GM18868 (cell line): Measurements from ENCODE around the gene ADRA2C.

Source experiments
- ATAC-seq: cut with Tn5 transposase; IDR thresholded peaks from one replicate; pipeline ENCODE4 v1.9.1; 2021; ENCODE audit warnings: mild to moderate bottlenecking, moderate library complexity; ENCODE audit not compliant: unreplicated experiment

Gene ADRA2C

DNA sequence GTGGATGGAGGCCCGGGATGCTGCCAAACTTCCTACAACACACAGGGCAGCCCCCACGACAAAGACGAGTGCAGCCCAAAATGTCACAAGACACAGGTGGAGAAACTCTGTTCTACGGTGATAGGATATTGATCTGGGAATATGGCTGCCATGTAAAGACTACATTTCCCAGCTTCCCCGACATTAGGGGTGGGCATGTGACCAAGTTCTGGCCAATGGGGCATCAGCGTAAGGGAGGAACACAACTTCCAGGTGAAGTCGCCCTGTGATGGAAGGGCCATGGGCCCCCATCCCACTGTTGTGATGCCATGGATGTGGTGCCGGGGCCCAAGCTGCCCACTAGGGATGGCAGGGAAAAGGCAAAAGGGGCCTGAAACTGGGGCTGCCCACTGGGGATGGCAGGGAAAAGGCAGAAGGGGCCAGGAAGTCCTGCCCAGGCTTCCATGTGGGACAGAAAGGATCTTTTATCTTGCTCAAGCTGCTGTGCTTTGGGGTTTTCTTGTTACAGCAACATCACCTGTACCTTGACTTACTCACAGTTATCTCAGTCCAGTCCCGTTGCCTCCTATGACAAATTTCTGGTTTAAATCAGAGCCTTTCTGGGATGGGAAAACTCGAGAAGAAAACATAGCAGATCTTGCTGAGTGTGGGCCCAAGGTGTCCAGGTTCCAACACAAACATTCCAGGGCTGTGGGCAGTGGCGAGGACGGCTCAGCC lies 9.7 kb upstream of the ADRA2C start:
- ATAC-seq: no peak

DNA sequence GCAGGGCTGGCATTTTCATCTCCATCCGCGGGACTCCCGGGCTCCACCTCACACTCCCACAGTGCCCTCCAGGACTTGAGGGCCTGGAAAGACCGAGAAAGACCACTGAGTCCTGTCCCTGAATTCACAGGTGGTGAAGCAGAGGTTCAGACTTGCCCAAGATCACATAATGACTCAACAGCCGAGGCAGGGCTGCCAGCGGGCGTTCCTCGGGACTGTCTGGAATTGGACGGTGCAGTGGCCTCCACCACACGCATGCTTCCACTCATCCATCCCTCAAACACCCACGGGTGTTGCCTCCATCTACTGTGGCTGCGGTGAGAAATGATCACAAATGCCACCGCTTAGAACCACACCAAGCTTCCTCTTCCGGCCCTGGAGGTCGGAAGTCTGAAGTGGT lies 6.9 kb upstream of the ADRA2C start:
- ATAC-seq: no peak

DNA sequence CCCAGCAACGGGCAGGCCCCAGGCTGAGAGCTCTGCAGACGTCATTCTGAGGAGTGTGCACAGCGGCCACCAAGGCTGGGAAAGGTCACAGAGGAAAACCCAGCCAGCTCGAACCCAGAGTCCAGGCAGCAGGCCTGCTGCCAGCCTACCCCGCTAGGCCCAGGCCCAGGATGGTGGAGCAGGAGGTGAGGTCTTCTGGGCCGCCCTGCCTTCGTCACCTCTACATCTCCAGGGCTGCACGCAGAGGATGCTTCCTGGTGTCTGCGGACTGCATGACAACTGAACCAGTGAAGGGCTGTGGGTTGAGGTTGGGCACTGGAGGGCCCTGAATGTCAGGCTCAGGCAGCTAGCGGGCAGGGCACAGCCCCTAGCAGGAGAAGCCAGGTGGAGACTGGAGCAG lies 5.8 kb upstream of the ADRA2C start:
- ATAC-seq: no peak

DNA sequence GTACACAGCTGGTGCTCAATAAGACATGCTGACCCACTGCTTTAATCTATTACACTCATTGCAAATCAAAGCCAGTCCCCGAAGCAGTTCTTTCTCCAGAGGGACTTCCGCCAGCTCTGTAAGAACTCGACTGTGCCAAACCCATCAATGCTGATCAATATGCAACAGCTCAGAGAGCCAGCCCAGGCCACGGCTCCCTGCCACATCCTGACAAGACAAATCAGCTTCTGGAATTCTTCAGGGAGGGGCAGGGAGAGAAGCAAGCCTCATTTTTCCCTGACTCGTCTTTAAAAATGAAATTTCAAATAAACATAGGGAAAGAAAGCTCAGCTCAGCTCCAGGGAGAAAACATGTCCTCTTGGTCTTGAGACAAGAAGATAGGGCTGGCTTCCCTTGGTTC lies 5.3 kb upstream of the ADRA2C start:
- ATAC-seq: no peak

DNA sequence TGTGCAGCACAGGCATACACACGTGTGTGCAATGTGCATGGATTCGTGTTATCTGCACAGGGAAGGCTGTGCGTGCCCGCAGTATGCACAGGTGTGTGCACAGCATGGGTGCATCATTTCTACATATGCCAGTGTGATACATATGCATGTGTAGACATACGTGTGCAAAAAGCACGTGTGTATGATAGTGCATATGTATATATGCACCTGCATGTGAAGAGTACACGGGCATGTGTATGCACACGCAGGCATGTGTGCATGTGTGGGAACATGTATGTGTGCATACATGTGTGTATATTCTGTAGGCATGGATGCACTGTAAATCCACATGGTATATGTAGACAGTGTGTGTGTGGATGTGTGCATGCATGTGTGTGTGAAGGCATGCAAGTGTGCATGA lies 3.9 kb upstream of the ADRA2C start:
- ATAC-seq: no peak

DNA sequence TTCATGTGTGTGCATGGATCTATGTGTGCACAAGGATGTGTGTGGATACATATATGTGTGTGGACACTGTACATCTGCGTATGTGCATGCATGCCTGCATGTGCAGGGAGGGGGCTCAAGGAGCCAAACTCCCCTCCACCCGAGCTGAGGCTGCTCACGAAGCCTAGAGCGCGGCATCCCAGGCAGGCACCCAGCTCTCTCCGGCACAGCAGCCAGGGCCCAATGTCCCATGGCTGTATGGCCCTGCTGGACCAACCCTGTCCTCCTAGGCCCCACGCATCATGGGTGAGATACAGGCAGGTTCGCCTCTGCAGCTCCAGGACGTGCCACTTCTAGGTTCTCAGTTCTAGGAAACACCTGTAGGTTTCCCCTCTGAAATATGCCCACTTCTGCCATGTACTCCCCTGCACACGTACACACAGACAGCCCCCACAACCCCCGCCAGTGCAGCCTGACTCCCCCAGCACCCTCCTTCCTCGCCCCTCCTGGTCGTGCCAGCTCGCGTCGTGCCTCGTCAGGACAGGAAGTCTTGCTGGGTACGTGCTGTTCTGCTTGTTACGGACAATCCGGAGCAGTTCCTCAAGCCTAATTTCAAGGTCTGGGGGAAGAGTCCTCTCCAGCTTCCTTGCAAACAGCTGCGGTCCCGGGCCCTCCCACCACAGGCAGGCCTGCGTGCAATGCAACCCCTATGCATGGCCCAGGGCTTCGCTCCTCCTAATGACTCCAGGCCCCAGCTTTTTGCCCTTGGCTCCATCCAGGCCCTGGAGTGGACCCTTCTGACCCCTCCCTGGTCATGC lies 3.2 kb upstream of the ADRA2C start:
- no peak for ATAC-seq

DNA sequence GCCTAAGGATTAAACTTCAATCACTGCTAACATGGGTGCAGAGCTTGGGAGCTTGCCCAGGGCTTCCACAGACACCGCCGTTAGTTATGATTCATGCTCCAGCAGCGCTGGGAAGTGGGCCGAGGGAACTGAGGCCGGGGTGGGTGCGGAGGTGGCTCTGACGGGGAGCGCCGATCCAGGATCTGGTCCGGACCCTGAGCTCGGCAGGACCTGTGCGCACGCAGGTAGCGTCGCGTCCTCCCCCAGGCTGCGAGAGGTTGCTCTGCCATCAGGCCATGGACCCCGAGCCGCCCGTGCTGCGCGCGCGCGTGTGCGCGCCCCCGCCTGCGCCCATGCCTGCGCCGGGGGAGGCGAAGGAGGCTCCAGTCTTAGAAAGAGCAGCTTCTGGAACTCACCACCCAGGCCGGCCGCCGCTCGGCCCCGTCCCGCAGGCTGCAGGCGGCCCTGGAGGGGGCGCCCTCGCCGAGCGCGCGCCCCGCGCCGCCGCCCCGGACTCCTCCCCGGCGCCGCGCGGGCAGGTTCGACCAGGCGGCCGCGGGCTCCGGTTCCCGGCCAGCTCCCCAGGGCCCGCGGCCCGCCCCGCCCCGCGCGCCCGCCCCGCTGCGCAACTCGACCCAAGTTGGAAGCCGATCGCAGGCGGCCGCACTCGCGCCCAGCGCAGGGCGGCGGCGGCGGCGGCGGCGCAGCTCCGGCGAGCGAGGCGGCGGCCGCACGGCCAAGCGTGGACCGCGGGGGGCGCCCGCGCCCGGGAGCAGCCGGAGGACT lies 732 bp upstream of the ADRA2C start:
- no peak for ATAC-seq

DNA sequence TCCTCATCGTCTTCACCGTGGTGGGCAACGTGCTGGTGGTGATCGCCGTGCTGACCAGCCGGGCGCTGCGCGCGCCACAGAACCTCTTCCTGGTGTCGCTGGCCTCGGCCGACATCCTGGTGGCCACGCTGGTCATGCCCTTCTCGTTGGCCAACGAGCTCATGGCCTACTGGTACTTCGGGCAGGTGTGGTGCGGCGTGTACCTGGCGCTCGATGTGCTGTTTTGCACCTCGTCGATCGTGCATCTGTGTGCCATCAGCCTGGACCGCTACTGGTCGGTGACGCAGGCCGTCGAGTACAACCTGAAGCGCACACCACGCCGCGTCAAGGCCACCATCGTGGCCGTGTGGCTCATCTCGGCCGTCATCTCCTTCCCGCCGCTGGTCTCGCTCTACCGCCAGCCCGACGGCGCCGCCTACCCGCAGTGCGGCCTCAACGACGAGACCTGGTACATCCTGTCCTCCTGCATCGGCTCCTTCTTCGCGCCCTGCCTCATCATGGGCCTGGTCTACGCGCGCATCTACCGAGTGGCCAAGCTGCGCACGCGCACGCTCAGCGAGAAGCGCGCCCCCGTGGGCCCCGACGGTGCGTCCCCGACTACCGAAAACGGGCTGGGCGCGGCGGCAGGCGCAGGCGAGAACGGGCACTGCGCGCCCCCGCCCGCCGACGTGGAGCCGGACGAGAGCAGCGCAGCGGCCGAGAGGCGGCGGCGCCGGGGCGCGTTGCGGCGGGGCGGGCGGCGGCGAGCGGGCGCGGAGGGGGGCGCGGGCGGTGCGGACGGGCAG lies 792 bp downstream of the ADRA2C start:
- no peak for ATAC-seq

DNA sequence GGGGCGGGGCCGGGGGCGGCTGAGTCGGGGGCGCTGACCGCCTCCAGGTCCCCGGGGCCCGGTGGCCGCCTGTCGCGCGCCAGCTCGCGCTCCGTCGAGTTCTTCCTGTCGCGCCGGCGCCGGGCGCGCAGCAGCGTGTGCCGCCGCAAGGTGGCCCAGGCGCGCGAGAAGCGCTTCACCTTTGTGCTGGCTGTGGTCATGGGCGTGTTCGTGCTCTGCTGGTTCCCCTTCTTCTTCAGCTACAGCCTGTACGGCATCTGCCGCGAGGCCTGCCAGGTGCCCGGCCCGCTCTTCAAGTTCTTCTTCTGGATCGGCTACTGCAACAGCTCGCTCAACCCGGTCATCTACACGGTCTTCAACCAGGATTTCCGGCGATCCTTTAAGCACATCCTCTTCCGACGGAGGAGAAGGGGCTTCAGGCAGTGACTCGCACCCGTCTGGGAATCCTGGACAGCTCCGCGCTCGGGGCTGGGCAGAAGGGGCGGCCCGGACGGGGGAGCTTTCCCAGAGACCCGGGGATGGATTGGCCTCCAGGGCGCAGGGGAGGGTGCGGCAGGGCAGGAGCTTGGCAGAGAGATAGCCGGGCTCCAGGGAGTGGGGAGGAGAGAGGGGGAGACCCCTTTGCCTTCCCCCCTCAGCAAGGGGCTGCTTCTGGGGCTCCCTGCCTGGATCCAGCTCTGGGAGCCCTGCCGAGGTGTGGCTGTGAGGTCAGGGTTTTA lies 1.5 kb downstream of the ADRA2C start:
- ATAC-seq: no peak

DNA sequence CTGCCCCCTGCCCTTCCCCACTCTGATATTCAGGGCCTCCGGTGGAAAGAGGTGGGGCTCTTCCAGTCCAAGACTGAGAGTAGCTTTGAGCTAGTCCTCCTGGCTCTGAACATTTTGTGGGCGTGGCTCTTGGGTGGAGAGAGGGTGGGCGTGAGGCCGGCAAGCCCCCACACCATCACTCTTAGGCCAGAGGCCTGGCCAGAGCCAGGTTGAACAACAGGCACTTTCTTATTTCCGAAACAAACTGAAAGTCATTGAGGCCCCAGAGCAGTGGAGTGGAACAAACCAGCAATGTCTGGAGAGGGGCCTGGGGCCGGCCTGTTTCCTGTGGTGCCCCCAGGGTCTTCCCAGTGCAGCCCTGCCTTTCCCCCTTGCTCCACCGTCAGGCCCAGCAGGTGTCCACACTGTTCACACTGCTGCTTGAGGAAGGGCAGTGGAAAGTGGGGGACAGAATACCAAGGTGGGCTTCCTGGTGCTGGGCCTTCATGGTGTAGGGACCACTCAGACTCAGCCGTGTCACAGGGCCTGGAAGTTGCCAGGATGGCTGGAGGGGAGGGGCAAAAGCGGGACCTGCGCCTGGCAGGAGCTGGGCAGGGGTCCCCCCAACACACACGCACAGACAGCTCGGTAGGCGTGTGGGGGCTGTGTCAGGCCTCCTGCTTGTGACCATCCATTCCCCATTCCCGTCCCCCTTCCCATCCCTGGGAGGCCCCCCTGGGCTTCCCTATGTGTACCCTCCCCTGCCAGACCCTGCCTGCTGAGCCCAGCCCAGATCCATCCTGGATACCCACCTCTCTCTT lies 2.9 kb downstream of the ADRA2C start:
- no peak for ATAC-seq

DNA sequence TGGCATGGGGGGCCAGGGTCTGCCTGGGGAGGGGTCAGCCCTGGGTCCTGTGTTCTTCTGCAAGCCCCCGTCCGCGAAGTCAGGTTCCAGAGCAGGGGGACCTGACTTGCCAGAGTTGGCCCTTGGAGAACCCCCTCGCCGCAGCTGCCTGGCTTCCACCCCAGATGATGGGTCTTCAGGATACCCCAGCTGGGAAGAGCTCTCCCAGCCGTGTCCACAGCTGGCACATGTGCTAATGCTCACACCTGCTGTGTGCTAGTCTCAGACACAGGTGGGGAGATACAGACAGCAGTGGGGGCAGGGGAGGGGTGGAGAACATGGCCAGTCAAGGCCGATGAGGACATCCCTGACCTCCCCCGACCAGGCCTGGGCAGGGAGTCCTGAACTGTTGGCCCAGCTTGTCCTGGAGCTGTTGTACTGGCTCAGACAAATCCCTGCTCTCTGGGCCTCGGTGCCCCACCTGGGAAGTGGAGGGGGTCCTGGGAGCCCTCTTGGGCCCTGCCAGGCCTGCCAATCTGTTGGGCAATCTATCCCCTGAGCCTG lies 3.5 kb downstream of the ADRA2C start:
- no peak for ATAC-seq

DNA sequence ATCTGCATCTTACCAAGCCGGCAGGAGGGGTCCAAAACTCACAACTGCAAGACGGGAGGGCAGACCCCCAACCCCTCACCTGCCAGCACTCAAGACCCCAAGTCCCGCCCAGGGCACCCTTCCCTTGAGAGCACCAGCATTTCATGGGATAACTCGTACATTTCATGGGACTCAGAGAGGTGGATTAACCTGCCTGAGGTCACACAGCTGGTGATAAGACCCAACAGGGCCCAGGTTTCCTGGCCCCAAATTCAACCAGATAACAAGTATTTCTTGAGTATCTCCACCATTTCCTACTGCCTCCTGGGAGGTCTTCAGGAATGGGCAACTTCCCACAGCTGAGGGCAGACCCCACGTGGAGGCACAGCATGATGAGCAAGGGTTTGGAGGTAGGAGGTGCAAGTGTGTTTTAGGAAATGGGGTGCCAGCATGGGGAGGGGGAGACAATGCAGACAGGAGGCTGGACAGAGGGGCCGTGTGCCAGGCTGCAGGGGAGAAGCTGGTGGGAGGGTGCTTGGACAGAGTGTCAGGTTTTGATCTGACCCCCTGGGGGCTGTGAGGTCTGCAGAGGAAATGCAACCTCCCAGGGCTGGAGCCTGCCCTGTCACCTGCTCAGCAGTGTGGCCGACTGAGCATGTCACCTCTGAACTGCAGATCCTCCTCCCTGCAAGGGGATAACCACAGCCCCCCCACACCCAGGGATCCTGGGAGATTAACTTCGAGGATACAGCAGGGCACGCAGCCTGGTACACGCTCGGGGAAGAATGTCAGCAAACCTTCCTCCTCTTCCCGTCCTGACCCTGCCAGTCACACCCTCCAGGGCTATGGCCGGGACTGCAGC lies 4.4 kb downstream of the ADRA2C start:
- ATAC-seq: no peak

DNA sequence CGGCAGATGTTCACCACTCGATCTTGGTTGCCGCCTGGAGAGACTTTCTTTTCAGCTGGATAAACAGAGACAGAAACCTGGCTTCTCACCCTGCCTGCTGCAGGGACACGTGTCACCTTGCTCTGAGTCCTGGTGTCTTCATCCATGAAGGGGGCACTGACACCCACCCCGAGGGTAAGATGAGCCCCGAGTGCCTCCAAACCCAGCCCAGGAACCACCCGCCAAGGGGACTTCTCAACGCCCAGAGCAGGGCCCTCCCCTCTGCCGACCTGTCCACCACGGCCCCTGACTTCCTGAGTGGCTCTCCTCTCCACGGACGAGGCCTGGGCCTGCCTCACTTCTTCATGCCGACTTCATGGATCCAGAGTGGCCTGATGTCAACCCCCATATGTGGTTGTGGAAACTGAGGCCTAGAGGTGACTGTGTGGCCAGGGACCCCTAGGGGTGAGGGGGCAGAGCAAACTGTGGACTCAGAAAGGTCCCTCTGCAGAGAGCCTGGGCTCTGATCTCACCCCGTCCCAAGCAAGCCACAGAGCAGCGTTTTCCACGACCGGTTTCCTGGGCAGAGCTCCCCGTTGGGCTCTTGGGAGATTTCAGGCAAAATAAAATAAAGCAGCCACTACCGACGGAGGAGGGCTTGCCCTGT lies 5.1 kb downstream of the ADRA2C start:
- no peak for ATAC-seq

DNA sequence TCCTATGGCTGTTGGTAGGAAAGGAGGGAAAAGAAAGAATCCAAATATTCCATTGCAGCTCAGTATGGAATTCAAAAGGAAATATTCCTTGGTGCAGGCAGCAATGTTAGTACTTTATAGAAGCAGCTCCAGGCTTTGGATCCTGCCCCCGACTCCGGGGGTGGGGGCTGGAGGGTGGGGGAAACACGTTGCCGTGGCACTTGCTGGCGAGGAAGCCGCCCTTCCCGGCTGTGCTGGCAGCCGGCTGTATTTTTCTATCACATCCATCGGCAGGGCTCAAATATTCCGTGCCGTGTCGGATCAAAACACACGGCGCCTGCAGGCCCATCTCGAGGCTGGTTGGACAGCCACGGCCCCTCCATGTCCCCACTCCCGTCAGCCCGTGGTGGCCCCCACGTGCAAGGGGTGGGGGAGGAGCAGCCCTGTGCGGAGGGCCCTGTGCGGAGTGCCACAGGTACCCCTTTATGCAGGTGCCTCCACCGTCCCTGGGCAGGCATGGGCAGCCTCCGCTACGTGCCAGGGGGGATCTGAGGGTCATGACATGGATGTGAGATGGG lies 5.8 kb downstream of the ADRA2C start:
- no peak for ATAC-seq

DNA sequence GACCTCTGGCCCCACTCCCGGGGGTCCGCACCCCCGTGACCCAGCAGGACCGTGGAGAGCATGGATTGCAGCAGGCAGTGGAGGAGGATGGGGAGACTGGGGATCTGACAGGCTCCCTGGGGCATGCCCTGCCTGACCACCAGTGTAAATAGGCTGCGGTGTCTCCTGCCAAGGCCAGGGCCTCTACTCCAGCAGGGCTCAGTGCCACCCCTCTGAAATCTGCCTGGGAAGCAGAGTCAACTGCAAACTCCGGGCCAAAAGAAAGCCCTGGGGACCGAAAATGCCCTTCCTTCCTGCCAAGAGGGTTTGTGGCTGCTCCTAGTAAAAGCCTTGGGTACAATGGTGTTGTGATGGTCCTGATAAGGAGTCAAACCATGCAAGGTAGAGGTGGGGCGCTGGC lies 6.4 kb downstream of the ADRA2C start:
- no peak for ATAC-seq

DNA sequence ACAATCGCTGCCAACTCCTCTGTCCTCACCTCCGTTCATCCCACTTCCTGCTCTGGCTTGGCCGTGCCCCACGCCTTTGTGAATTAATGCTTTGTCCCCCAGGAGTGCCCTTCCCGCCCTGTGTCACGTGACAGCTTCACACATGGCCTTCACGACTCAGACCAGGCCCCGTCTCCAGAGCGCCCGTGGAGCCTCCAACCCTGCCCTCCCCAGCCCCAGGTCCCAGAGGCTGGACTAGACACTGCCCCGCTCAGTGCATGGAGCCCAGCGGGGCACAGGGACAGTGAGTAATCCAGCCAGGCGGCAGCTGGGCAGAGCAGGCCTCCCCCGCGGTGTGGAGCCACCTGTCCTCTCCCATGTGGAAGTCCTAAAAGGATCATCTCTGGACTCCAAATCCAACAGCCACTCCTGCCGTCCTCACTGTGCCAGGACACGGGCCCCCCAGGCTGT lies 7.4 kb downstream of the ADRA2C start:
- ATAC-seq: no peak

DNA sequence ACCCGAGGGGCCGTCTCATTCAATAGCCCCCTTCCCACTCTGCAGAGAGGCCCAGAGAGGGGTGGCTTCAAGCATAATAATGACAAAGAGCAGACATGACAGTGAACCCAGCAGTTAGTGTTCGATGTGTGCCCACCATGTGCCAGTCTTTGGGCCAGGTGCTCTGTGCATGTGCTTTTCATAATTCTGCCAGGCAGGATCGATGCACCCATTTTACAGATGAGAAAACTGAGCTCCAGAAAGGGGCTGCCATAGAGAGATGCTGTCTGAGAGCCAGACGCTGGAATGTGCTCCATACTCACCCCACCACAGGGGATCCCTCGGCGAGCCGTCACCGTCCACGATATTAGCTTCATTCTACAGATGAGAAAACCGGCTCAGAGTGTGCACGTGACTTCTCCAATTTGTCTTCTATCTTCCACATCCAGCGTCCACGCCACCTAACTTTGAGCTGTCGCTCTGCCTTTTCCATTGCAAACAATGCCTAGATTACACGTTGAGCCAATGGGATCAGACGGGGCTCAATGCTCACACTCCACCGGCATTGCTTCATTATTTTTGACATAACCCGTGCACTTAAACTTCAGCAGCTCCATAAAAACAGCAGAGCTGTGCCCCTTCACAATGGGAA lies 8.2 kb downstream of the ADRA2C start:
- ATAC-seq: no peak
